K562 (cell line): ENCODE results near the gene TMEM252.

Experiments used
- ATF6 ChIP-seq: sonication (generic); formaldehyde crosslinking; IDR thresholded peaks from 2 replicates; pipeline ENCODE4 v1.4.0; 2020; ENCODE audit warnings: mild to moderate bottlenecking, missing genetic modification reagents
- JUND ChIP-seq, 2 experiments: IDR thresholded peaks; 2 replicates in 1 of 2; 3 replicates in 1 of 2; pipeline ENCODE4 v1.6.1; 2011; ENCODE audit warnings: borderline replicate concordance in 2 of 2, low read depth in 2 of 2, low read length in 2 of 2, improper control_type of control experiment in 1 of 2, missing biosample characterization in 1 of 2, missing genetic modification characterization in 1 of 2, missing genetic modification reagents in 1 of 2
- MEF2D ChIP-seq: conservative IDR thresholded peaks from 2 replicates; pipeline ENCODE4 v1.6.1; 2016; ENCODE audit warnings: low read depth, missing genetic modification characterization, missing compliant biosample characterization
- PRMT5 ChIP-seq: sonication (generic); formaldehyde crosslinking; IDR thresholded peaks from 2 replicates; pipeline ENCODE4 v1.5.0; 2020; ENCODE audit warnings: missing genetic modification reagents
- SPI1 ChIP-seq: IDR thresholded peaks from 2 replicates; pipeline ENCODE4 v1.6.1; 2011; ENCODE audit warnings: low read depth, low read length, control low read depth, borderline replicate concordance
- TCF7L2 ChIP-seq: fragments of 150-350 bp; IDR thresholded peaks from 2 replicates; pipeline ENCODE4 v1.6.1; 2016; ENCODE audit warnings: low read depth, mild to moderate bottlenecking, low read length, moderate library complexity
- TF ChIP-seq, protein P1 (sequence below): sonication (generic); IDR thresholded peaks from 2 replicates; pipeline ENCODE4 v1.6.1; 2016

- TF ChIP-seq ATF6 = no peak
- TF ChIP-seq TCF7L2 = no peak
- no peak for TF ChIP-seq MEF2D (tag)
- TF ChIP-seq, protein P1, sequence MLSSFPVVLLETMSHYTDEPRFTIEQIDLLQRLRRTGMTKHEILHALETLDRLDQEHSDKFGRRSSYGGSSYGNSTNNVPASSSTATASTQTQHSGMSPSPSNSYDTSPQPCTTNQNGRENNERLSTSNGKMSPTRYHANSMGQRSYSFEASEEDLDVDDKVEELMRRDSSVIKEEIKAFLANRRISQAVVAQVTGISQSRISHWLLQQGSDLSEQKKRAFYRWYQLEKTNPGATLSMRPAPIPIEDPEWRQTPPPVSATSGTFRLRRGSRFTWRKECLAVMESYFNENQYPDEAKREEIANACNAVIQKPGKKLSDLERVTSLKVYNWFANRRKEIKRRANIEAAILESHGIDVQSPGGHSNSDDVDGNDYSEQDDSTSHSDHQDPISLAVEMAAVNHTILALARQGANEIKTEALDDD = no peak
- no peak for TF ChIP-seq SPI1
- no peak for TF ChIP-seq PRMT5 (CRISPR knock-in tag)
- TF ChIP-seq JUND (IDR thresholded peaks at IDR 0.05; ENCODE audit: borderline replicate concordance, low read depth, low read length) = no peak
- no peak for TF ChIP-seq JUND (tag; IDR thresholded peaks at IDR 0.05; ENCODE audit: borderline replicate concordance, low read depth, low read length)
These were observed 7.6 kb upstream of the TMEM252 start for GRCh38 chr9:68548241-68548640.
